HUES64 (cell line): Measurements from ENCODE around the gene ROR2.

Experiments
- H3K27ac ChIP-seq: 2 replicates; pipeline ENCODE4 v1.7.0; 2013; ENCODE audit warnings: low read depth, low read length, inconsistent platforms
- H3K27me3 ChIP-seq: 2 replicates; pipeline ENCODE4 v1.6.1; 2013; ENCODE audit warnings: mild to moderate bottlenecking, low read length; ENCODE audit not compliant: insufficient read depth
- H3K36me3 ChIP-seq: 2 replicates; pipeline ENCODE4 v1.6.1; 2013; ENCODE audit warnings: mild to moderate bottlenecking, low read length; ENCODE audit not compliant: insufficient read depth
- H3K4me1 ChIP-seq: 2 replicates; pipeline ENCODE4 v1.6.1; 2013; ENCODE audit warnings: mild to moderate bottlenecking, low read length, moderate library complexity; ENCODE audit not compliant: insufficient read depth
- H3K4me3 ChIP-seq: 2 replicates; pipeline ENCODE4 v1.5.1; 2013; ENCODE audit warnings: mild to moderate bottlenecking, low read length, moderate library complexity
- H3K9ac ChIP-seq: 2 replicates; pipeline ENCODE4 v1.6.1; 2013; ENCODE audit warnings: mild to moderate bottlenecking, low read depth, low read length
- H3K9me3 ChIP-seq: 2 replicates; pipeline ENCODE4 v1.6.1; 2013; ENCODE audit warnings: low read depth, low read length; ENCODE audit not compliant: insufficient read depth
- WGBS: fragments of 150-250, 120-280 bp; methylation state at CpG from one replicate; pipeline ENCODE4 v1.1.7; 2013; ENCODE audit warnings: missing lambda C conversion rate; 5-methylcytosine and 5-hydroxymethylcytosine counted together

The ROR2 gene

GRCh38 chr9:91577633-91578061, 372.4 kb downstream of the ROR2 start:
- Histone ChIP-seq H3K4me3 (no peak overlapping the region), H3K36me3 (no peaks in the 10 kb centered on the region), H3K9me3 (no peaks in the 10 kb centered on the region), H3K27ac (no peak overlapping the region), H3K9ac (no peak overlapping the region), H3K27me3 (no peaks in the 10 kb centered on the region), H3K4me1 (peaks cover 24% of the 10 kb centered on the region)
- 64% methylated on average over 6 of the region's 6 CpGs for WGBS

DNA sequence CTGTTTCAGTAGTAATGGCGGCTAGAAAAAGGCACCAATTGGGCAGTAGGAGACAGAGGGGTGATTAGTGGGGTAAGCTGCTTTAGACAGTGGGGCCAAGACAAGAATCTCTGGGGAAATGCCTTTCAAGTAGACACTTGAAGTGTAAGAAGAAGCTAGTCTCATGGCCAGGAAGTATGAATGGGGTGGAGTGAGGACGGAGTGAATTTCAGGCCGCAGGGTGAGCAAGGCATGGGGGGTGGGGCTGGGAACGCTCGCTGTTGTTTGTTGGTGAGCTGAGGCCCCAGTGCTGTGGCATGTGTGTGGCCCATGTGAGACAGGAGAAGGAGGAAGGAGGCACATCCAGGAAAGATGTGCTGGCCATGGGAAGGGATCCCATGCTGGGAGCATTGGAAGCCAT, 377.2 kb downstream of the ROR2 start:
- Histone ChIP-seq H3K36me3 (no peaks in the 10 kb centered on the region), H3K4me1 (peaks cover 24% of the 10 kb centered on the region), H3K4me3 (no peak overlapping the region), H3K9me3 (peaks cover 12% of the 10 kb centered on the region), H3K27ac (no peak overlapping the region), H3K27me3 (no peaks in the 10 kb centered on the region), H3K9ac (no peak overlapping the region)
- WGBS = 74% methylated on average over 5 of the region's 5 CpGs

DNA sequence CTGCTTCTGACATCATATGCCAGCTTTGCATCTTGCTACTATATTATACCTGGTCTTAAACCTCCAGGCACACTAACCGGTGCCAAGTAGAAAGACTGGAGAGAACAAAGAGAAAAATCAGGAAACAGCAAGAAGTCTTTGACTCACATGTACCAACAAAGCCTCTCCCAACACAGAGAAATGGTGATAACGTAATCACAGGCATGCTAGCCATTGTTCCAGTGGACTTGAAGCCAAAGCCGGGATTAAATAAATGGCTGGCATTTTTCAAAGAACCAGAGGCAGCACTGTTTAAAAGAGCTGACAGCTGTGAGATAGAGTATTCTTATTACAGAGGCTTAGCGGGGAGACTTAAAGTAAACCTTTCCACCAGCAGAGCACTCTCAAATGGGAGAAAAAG, 378.0 kb downstream of the ROR2 start:
- 83% methylated on average over 3 of the region's 4 CpGs for WGBS
- Histone ChIP-seq H3K36me3 (no peaks in the 10 kb centered on the region), H3K27me3 (no peaks in the 10 kb centered on the region)

GRCh38 chr9:91571036-91571435, 379.0 kb downstream of the ROR2 start:
- Histone ChIP-seq H3K36me3 (no peaks in the 10 kb centered on the region), H3K4me3 (no peak overlapping the region), H3K4me1 (peaks cover 14% of the 10 kb centered on the region), H3K27me3 (no peaks in the 10 kb centered on the region), H3K27ac (no peak overlapping the region), H3K9me3 (peaks cover 15% of the 10 kb centered on the region), H3K9ac (no peak overlapping the region)

More for the DNA sequence above, 378.0 kb downstream of the ROR2 start:
- Histone ChIP-seq H3K4me3 (no peak overlapping the region), H3K27ac (no peak overlapping the region), H3K9ac (no peak overlapping the region), H3K9me3 (peaks cover 15% of the 10 kb centered on the region), H3K4me1 (peaks cover 17% of the 10 kb centered on the region)

DNA sequence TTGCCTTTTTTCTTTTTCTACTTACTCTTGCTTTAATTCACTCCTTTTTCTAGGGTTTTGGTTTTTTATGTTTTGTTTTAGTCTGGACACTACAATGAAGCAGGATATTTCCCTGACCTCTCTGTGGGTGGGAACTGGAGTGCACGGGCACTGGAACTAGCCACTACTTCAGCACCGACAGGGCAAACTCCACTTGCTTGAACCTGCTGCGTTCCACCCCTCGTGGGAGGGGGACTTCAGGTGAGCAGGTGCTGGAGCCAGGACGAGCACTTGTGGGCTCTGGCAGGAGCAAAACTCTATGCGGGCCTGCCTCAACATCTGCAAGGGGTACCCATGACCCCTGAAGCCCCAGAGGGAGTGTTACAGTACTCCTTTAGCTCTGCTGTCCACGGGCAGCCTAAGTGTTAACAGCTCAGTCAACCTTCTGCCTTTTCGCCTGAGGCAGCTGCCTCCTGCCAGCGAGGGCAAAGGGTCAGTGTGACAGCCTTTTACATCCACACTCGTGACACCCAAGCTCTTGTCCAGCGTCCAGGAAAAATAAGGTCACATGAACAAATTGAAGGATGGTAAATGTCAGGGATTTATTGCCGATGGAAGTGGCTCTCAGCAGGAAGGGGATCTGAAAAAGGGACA, 382.3 kb downstream of the ROR2 start:
- Histone ChIP-seq H3K36me3 (no peaks in the 10 kb centered on the region), H3K4me1 (peaks cover 16% of the 10 kb centered on the region), H3K27me3 (no peaks in the 10 kb centered on the region), H3K9ac (no peak overlapping the region), H3K4me3 (no peak overlapping the region), H3K9me3 (peaks cover 15% of the 10 kb centered on the region), H3K27ac (no peak overlapping the region)
- WGBS = 92% methylated on average over 12 of the region's 12 CpGs

GRCh38 chr9:91564081-91564670, 385.9 kb downstream of the ROR2 start:
- H3K9ac ChIP-seq = no peak overlapping the region
- peak overlapping the region; percentile 74; the same call in 1 of the 2 replicates for H3K27ac ChIP-seq
- no peak overlapping the region for H3K4me3 ChIP-seq
- H3K27me3 ChIP-seq = no peaks in the 10 kb centered on the region
- WGBS = 70% methylated on average over 3 of the region's 3 CpGs
- H3K9me3 ChIP-seq = peaks cover 15% of the 10 kb centered on the region
- H3K4me1 ChIP-seq = peaks cover 21% of the 10 kb centered on the region
- H3K36me3 ChIP-seq = no peaks in the 10 kb centered on the region

DNA sequence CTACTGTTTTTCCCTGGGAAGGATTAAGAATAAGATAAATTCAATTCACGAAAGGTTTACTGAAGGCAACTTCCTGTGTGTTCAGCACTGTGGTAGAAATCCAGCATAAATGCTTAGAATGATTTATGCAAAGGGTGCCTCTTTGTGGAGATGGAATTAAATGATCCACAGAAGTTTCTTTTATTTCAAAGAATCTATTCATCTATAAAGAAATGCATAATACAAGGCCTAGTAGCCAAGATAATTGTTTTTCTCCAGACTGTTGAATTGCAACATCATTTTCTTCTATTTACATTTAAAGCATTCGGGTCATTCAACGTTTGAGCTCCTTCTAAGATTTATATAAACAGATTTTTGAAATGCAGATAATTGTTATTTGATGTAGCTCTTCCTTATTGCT, 387.6 kb downstream of the ROR2 start:
- Histone ChIP-seq H3K27me3 (no peaks in the 10 kb centered on the region), H3K4me1 (peaks cover 21% of the 10 kb centered on the region), H3K27ac (no peak overlapping the region), H3K36me3 (no peaks in the 10 kb centered on the region), H3K9me3 (no peaks in the 10 kb centered on the region), H3K4me3 (no peak overlapping the region), H3K9ac (no peak overlapping the region)
- 99% methylated on average over 2 of the region's 3 CpGs for WGBS

GRCh38 chr9:91560301-91560700, 389.7 kb downstream of the ROR2 start:
- H3K9me3 ChIP-seq = no peaks in the 10 kb centered on the region
- H3K36me3 ChIP-seq = no peaks in the 10 kb centered on the region
- no peak overlapping the region for H3K9ac ChIP-seq
- no peak overlapping the region for H3K4me3 ChIP-seq
- peaks cover 21% of the 10 kb centered on the region for H3K4me1 ChIP-seq
- no peak overlapping the region for H3K27ac ChIP-seq
- no peaks in the 10 kb centered on the region for H3K27me3 ChIP-seq
- WGBS = 94% methylated on average over 2 of the region's 2 CpGs

DNA sequence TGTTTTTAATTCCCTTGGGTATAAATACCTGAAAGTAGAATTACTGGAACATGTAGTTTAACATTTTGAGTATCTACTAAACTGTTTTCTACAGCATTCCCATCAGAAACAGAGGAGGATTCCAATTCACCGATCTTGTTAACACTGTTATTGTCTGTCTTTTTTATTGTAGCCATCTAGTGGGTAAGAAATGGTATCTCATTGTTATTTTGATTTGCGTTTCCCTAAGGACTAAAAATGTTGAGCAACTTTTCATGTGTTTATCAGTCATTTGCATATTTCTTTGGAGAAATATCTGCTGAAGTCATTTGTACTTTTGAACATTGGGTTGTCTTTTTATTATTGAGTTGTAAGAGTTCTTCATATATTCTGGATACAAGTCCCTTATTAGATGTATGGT, 391.1 kb downstream of the ROR2 start:
- WGBS = 82% methylated on average over 2 of the region's 2 CpGs
- Histone ChIP-seq H3K9me3 (no peaks in the 10 kb centered on the region), H3K27ac (no peak overlapping the region), H3K27me3 (no peaks in the 10 kb centered on the region), H3K4me3 (no peak overlapping the region), H3K36me3 (no peaks in the 10 kb centered on the region), H3K9ac (no peak overlapping the region), H3K4me1 (peaks cover 13% of the 10 kb centered on the region)

DNA sequence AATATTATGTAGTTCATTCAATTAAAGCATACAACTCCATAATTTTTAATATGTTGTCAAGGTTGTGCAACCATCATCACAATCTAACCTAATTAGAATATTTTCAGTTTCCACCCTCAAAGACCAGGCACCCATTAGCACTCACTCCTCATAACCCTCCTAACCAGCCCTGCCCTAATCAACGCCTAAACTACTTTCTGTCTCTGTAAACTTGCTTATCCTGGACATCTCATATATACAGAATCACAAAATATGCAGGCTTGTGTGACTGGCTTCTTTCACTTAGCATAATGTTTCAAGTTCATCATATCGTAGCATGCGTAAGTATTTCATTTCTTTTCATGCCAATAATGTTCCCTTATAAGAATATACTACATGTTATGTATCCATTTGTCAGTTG, 391.6 kb downstream of the ROR2 start:
- no peaks in the 10 kb centered on the region for H3K9me3 ChIP-seq
- H3K9ac ChIP-seq = no peak overlapping the region
- no peak overlapping the region for H3K27ac ChIP-seq
- no peaks in the 10 kb centered on the region for H3K27me3 ChIP-seq
- H3K4me3 ChIP-seq = no peak overlapping the region
- 97% methylated on average over 3 of the region's 3 CpGs for WGBS
- H3K36me3 ChIP-seq = no peaks in the 10 kb centered on the region
- H3K4me1 ChIP-seq = peaks cover 10% of the 10 kb centered on the region

- H3K27ac ChIP-seq = no peak overlapping the region
- peaks cover 6% of the 10 kb centered on the region; the same call in 1 of the 2 replicates for H3K4me1 ChIP-seq
- 97% methylated on average over 2 of the region's 2 CpGs for WGBS
- no peaks in the 10 kb centered on the region for H3K27me3 ChIP-seq
- H3K36me3 ChIP-seq = no peaks in the 10 kb centered on the region
- H3K4me3 ChIP-seq = no peak overlapping the region
- H3K9ac ChIP-seq = no peak overlapping the region
- no peaks in the 10 kb centered on the region for H3K9me3 ChIP-seq
Observed at GRCh38 chr9:91557327-91557726, 392.7 kb downstream of the ROR2 start.

- Histone ChIP-seq H3K27ac (no peak overlapping the region), H3K36me3 (no peaks in the 10 kb centered on the region), H3K4me3 (no peak overlapping the region), H3K27me3 (no peaks in the 10 kb centered on the region), H3K9me3 (no peaks in the 10 kb centered on the region), H3K4me1 (no peaks in the 10 kb centered on the region), H3K9ac (no peak overlapping the region)
- WGBS = 100% methylated on average over 1 of the region's 2 CpGs
Observed at GRCh38 chr9:91555132-91555531, 394.9 kb downstream of the ROR2 start.
